HG02852 (cell line): ENCODE measurements around the gene CDKL4.
A peak's percentile ranks its signal among the peaks of the same experiment; 100 is the strongest.
"Not testable (repeated sequence)": the region's sequence is repeated elsewhere in the genome, so short reads cannot be mapped to it uniquely, and the experiment has no call there.

Experiments used
- ATAC-seq: cut with Tn5 transposase; IDR thresholded peaks from one replicate; pipeline ENCODE4 v1.9.1; 2021; ENCODE audit warnings: mild to moderate bottlenecking, moderate library complexity; ENCODE audit not compliant: unreplicated experiment

The CDKL4 gene

GRCh38 chr2:39243469-39244123 lies at the start of gene CDKL4:
CDKL4 (minus strand) TSS chr2:39243970.
- ATAC-seq: no peak

GRCh38 chr2:39290433-39290832 lies 46.7 kb upstream of the CDKL4 start:
- no peak for ATAC-seq

GRCh38 chr2:39289609-39290008 lies 45.8 kb upstream of the CDKL4 start:
- no peak for ATAC-seq

GRCh38 chr2:39283561-39283960 lies 39.8 kb upstream of the CDKL4 start:
- no peak for ATAC-seq

GRCh38 chr2:39281391-39281790 lies 37.6 kb upstream of the CDKL4 start:
- ATAC-seq: no peak

- no peak for ATAC-seq
These were observed 31.2 kb upstream of the CDKL4 start for GRCh38 chr2:39275016-39275415.

GRCh38 chr2:39269941-39270340 lies 26.2 kb upstream of the CDKL4 start:
- ATAC-seq: no peak

- ATAC-seq: no peak
These were observed 23.2 kb upstream of the CDKL4 start for GRCh38 chr2:39266916-39267434.

GRCh38 chr2:39266139-39266805 lies 22.5 kb upstream of the CDKL4 start:
- ATAC-seq: peak; percentile 63

GRCh38 chr2:39265315-39265714 lies 21.5 kb upstream of the CDKL4 start:
- ATAC-seq: no peak

GRCh38 chr2:39264733-39265132 lies 21.0 kb upstream of the CDKL4 start:
- ATAC-seq: peak; percentile 82

GRCh38 chr2:39260087-39260486 lies 16.3 kb upstream of the CDKL4 start:
- no peak for ATAC-seq

- ATAC-seq: no peak
These were observed 12.3 kb upstream of the CDKL4 start for GRCh38 chr2:39256040-39256439.

GRCh38 chr2:39252888-39253518 lies 9.2 kb upstream of the CDKL4 start:
- ATAC-seq: no peak

GRCh38 chr2:39247512-39248043 lies 3.8 kb upstream of the CDKL4 start:
- no peak for ATAC-seq

- no peak for ATAC-seq
These were observed 2.7 kb upstream of the CDKL4 start for GRCh38 chr2:39246382-39246980.

- not testable (repeated sequence) for ATAC-seq
These were observed 1.3 kb upstream of the CDKL4 start for GRCh38 chr2:39244963-39245625.

- ATAC-seq: not testable (repeated sequence)
These were observed 582 bp upstream of the CDKL4 start for GRCh38 chr2:39244241-39244862.

- no peak for ATAC-seq
These were observed 2.2 kb downstream of the CDKL4 start for GRCh38 chr2:39241588-39241987.

GRCh38 chr2:39240758-39241157 lies 3.0 kb downstream of the CDKL4 start:
- ATAC-seq: no peak
